HepG2 (cell line): Measurements from ENCODE around the gene RNF14. TPM values are rescaled to one million over a fixed set of nuclear protein-coding genes. Genes with fewer than 3 reads are reported as not detected.

Experiments used
- BRF2 ChIP-seq: sonication (generic); formaldehyde crosslinking; IDR thresholded peaks from 2 replicates; pipeline ENCODE4 v1.8.1; 2022; ENCODE audit warnings: mild to moderate bottlenecking, missing genetic modification reagents
- CAMTA2 ChIP-seq: sonication (generic); formaldehyde crosslinking; IDR thresholded peaks from 2 replicates; pipeline ENCODE4 v1.4.0; 2020; ENCODE audit warnings: mild to moderate bottlenecking, missing genetic modification reagents, borderline replicate concordance
- FOSL2 ChIP-seq: sonication (generic); formaldehyde crosslinking; IDR thresholded peaks from 2 replicates; pipeline ENCODE4 v1.4.0; 2020; ENCODE audit warnings: missing genetic modification reagents
- FOXK1 ChIP-seq: sonication (generic); formaldehyde crosslinking; IDR thresholded peaks from 2 replicates; pipeline ENCODE4 v1.4.0; 2020; ENCODE audit warnings: low read depth, missing genetic modification reagents, borderline replicate concordance
- GTF3A ChIP-seq: sonication (generic); formaldehyde crosslinking; conservative IDR thresholded peaks from 2 replicates; pipeline ENCODE4 v1.4.0; 2020; ENCODE audit warnings: mild to moderate bottlenecking, missing genetic modification reagents
- KDM2A ChIP-seq: sonication (generic); formaldehyde crosslinking; IDR thresholded peaks from 2 replicates; pipeline ENCODE4 v1.4.0; 2020; ENCODE audit warnings: low read depth, missing genetic modification reagents, borderline replicate concordance
- MAFK ChIP-seq, 2 experiments: IDR thresholded peaks in 1 of 2; conservative IDR thresholded peaks in 1 of 2; 2 replicates each; pipeline ENCODE4 v1.6.1; 2011; ENCODE audit warnings: improper control_type of control experiment in 2 of 2, low read length in 2 of 2
- MED13 ChIP-seq: sonication (generic); formaldehyde crosslinking; IDR thresholded peaks from 2 replicates; pipeline ENCODE4 v1.5.0; 2020; ENCODE audit warnings: missing genetic modification reagents
- PHF8 ChIP-seq: sonication (generic); formaldehyde crosslinking; IDR thresholded peaks from 2 replicates; pipeline ENCODE4 v1.5.0; 2020; ENCODE audit warnings: missing genetic modification reagents
- SALL2 ChIP-seq: sonication (generic); formaldehyde crosslinking; IDR thresholded peaks from 2 replicates; pipeline ENCODE4 v1.8.1; 2023; ENCODE audit warnings: mild to moderate bottlenecking, missing genetic modification reagents, inconsistent platforms
- SP4 ChIP-seq: sonication (generic); formaldehyde crosslinking; IDR thresholded peaks from 2 replicates; pipeline ENCODE4 v1.8.1; 2023; ENCODE audit warnings: mild to moderate bottlenecking, missing genetic modification reagents
- ZBTB3 ChIP-seq: sonication (generic); formaldehyde crosslinking; IDR thresholded peaks from 2 replicates; pipeline ENCODE4 v1.4.0; 2020; ENCODE audit warnings: low read depth, mild to moderate bottlenecking, moderate library complexity, missing genetic modification reagents, borderline replicate concordance
- ZFP90 ChIP-seq: sonication (generic); formaldehyde crosslinking; IDR thresholded peaks from 2 replicates; pipeline ENCODE4 v1.8.0; 2022; ENCODE audit warnings: missing genetic modification reagents, mild to moderate bottlenecking, inconsistent platforms, borderline replicate concordance
- ZNF20 ChIP-seq: sonication (generic); formaldehyde crosslinking; IDR thresholded peaks from 2 replicates; pipeline ENCODE4 v1.4.0; 2020; ENCODE audit warnings: mild to moderate bottlenecking, moderate library complexity, missing genetic modification reagents
- ZNF776 ChIP-seq: sonication (generic); formaldehyde crosslinking; IDR thresholded peaks from 2 replicates; pipeline ENCODE4 v1.4.0; 2020; ENCODE audit warnings: mild to moderate bottlenecking, missing genetic modification reagents
- ZNF816 ChIP-seq: sonication (generic); formaldehyde crosslinking; IDR thresholded peaks from 2 replicates; pipeline ENCODE4 v1.8.0; 2022; ENCODE audit warnings: missing genetic modification reagents, mild to moderate bottlenecking, borderline replicate concordance
- ZSCAN22 ChIP-seq: sonication (generic); formaldehyde crosslinking; IDR thresholded peaks from 2 replicates; pipeline ENCODE4 v1.4.0; 2020; ENCODE audit warnings: mild to moderate bottlenecking, missing genetic modification reagents
- polyA plus RNA-seq, 8 experiments: library from polyadenylated mRNA; depleted of rRNA in 3 of 8; stranded (reverse) in 7 of 8; unstranded in 1 of 8; fragments of >200 nt; fragmentation: Illumina TruSeq in 4 of 8; extraction: Trizol in 4 of 8; gene quantifications; 2 replicates each; pipeline versions ENCODE4 v1.2.1 to v1.2.3, GENCODE V29; 2011 to 2016; ENCODE audit warnings: low read depth in 4 of 8, missing spikeins in 1 of 8, mixed read lengths in 1 of 8; ENCODE audit not compliant: insufficient read depth in 1 of 8
- total RNA-seq, 5 experiments: library from RNA; depleted of rRNA; stranded (reverse); fragments of >200 nt; fragmentation: Illumina TruSeq; extraction: Trizol; gene quantifications; 2 replicates each; pipeline ENCODE4 v1.2.3, GENCODE V29; 2016; ENCODE audit warnings: low read depth in 1 of 5
- TF ChIP-seq, protein P1 (sequence below): sonication (generic); formaldehyde crosslinking; conservative IDR thresholded peaks from 2 replicates; pipeline ENCODE4 v1.4.0; 2020; ENCODE audit warnings: mild to moderate bottlenecking, missing genetic modification reagents, moderate library complexity
- TF ChIP-seq, protein P2 (sequence below): sonication (generic); formaldehyde crosslinking; IDR thresholded peaks from 2 replicates; pipeline ENCODE4 v1.9.0; 2021; ENCODE audit warnings: missing genetic modification reagents, mild to moderate bottlenecking, borderline replicate concordance

Gene RNF14
- total and polyA plus RNA-seq, 2 of the 13 experiments (the other 11 are each of a cell fraction or from before 2014, with no cell fraction given), result 11.3 to 28.1 TPM

DNA sequence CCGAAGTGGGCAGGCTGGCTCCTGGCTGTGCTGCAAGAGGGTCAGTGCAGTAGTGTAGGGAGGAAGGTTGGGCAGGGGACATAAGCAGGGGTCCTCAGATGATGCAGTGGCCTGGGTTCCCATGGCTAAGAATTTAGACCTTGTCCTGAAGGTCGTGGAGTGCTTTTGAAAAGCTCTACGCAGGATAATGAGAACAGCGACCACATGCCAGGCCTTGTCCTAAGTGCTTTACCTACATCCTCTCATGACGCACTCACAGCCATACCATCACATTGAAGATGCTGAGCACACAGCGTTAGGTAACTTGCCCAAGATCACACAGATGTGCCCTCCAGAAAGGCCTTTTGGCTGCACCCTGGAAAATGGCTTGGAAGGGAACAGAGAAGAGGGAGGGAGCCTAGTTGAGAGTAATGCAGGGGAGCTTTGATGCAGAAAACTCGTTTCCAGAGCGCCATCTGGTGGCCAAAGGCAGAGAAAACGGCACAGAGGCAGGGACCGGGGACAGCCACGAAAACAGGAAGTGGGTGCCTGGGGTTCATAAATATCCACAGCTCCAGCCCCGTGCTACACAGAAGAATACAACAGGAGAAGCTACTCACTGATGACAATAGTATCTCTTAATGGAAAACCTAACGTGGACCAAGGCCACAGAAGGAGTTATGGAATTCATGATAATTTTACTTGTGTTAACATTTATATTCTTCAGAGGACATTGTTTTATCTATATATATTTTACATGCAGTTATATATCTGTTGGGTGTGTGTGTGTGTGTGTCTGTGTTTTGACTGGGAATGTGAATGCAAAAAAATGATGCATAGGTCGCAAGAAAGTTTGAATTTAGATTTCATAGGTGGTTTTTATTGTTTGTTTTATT is 8.2 kb upstream of the RNF14 start (continued):
- TF ChIP-seq CAMTA2 (CRISPR knock-in tag) (no peak), MED13 (CRISPR knock-in tag) (no peak), ZBTB3 (no peak), SP4 (no peak), ZSCAN22 (CRISPR knock-in tag) (no peak), MAFK (conservative IDR thresholded peaks at IDR 0.05 in 1 of 2, IDR thresholded peaks at IDR 0.05 in 1 of 2; ENCODE audit: low read length in 2 of 2) (no peak), ZNF776 (CRISPR knock-in tag) (no peak), KDM2A (CRISPR knock-in tag) (peak; percentile 53; the same call in 1 of the 2 replicates), PHF8 (CRISPR knock-in tag) (no peak), SALL2 (no peak), GTF3A (CRISPR knock-in tag) (no peak), ZNF816 (no peak), ZFP90 (CRISPR knock-in tag) (no peak), FOSL2 (CRISPR knock-in tag) (no peak), BRF2 (CRISPR knock-in tag) (0 out of 2 replicates have a peak, but pooled peaks have one; percentile 34), ZNF20 (CRISPR knock-in tag) (no peak), FOXK1 (CRISPR knock-in tag) (no peak; the same call in 1 of the 2 replicates)
- TF ChIP-seq, protein P1, sequence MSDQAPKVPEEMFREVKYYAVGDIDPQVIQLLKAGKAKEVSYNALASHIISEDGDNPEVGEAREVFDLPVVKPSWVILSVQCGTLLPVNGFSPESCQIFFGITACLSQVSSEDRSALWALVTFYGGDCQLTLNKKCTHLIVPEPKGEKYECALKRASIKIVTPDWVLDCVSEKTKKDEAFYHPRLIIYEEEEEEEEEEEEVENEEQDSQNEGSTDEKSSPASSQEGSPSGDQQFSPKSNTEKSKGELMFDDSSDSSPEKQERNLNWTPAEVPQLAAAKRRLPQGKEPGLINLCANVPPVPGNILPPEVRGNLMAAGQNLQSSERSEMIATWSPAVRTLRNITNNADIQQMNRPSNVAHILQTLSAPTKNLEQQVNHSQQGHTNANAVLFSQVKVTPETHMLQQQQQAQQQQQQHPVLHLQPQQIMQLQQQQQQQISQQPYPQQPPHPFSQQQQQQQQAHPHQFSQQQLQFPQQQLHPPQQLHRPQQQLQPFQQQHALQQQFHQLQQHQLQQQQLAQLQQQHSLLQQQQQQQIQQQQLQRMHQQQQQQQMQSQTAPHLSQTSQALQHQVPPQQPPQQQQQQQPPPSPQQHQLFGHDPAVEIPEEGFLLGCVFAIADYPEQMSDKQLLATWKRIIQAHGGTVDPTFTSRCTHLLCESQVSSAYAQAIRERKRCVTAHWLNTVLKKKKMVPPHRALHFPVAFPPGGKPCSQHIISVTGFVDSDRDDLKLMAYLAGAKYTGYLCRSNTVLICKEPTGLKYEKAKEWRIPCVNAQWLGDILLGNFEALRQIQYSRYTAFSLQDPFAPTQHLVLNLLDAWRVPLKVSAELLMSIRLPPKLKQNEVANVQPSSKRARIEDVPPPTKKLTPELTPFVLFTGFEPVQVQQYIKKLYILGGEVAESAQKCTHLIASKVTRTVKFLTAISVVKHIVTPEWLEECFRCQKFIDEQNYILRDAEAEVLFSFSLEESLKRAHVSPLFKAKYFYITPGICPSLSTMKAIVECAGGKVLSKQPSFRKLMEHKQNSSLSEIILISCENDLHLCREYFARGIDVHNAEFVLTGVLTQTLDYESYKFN (CRISPR knock-in tag), result 0 out of 2 replicates have a peak, but pooled peaks have one; percentile 13
- TF ChIP-seq, protein P2, sequence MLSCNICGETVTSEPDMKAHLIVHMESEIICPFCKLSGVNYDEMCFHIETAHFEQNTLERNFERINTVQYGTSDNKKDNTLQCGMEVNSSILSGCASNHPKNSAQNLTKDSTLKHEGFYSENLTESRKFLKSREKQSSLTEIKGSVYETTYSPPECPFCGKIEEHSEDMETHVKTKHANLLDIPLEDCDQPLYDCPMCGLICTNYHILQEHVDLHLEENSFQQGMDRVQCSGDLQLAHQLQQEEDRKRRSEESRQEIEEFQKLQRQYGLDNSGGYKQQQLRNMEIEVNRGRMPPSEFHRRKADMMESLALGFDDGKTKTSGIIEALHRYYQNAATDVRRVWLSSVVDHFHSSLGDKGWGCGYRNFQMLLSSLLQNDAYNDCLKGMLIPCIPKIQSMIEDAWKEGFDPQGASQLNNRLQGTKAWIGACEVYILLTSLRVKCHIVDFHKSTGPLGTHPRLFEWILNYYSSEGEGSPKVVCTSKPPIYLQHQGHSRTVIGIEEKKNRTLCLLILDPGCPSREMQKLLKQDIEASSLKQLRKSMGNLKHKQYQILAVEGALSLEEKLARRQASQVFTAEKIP (CRISPR knock-in tag), result no peak
